ENCODE measurements around the gene MACROH2A2.
"Not testable (repeated sequence)": the region's sequence is repeated elsewhere in the genome, so short reads cannot be mapped to it uniquely, and the experiment has no call there.

MACROH2A2 gene

DNA sequence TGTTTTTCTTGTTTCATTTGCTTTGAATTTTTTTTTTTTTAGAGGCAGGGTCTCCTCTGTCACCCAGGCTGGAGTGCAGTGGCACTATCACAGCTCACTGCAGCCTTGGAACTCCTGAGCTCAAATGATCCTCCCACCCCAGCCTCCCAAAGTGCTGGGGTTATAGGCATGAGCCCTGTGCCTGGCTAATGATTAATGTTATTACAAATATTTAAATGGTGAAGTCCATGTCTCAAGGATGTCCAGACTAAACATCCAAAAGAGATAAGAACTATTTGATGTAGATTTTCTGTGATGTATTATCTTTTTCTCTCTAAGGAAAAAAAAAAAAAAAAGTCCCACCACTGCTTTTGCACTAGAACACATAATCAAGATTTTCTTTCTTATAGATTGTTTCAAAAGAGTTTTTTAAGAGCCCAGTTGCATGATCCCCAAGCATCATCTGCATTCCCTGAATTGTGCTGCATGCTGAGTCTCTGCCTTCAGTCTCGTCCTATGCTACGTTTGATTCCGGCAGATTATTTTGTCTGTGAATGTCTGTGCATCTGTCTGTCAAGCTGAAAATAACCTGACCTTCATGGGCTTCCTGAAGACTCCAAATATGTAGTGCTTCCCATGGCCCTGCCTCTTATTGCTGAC is 33.4 kb downstream of the MACROH2A2 start:
- Mint-ChIP-seq H3K4me3 (no peak overlapping the region), H3K4me1 (no peaks in the 10 kb centered on the region), H3K36me3 (no peaks in the 10 kb centered on the region), H3K27me3 (peaks cover 6% of the 10 kb centered on the region), H3K9me3 (no peaks in the 10 kb centered on the region), H3K27ac (no peak overlapping the region)
- ATAC-seq, result no peak

GRCh38 chr10:70087616-70088307 is 35.1 kb downstream of the MACROH2A2 start:
- Mint-ChIP-seq H3K36me3 (no peaks in the 10 kb centered on the region), H3K4me1 (no peaks in the 10 kb centered on the region), H3K27ac (no peak overlapping the region), H3K4me3 (no peak overlapping the region), H3K9me3 (no peaks in the 10 kb centered on the region), H3K27me3 (no peaks in the 10 kb centered on the region)
- no peak for ATAC-seq

GRCh38 chr10:70088308-70088698 is 35.7 kb downstream of the MACROH2A2 start:
- H3K27ac Mint-ChIP-seq, result no peak overlapping the region
- no peaks in the 10 kb centered on the region for H3K36me3 Mint-ChIP-seq
- H3K4me3 Mint-ChIP-seq, result no peak overlapping the region
- H3K4me1 Mint-ChIP-seq, result no peaks in the 10 kb centered on the region
- ATAC-seq, result no peak
- H3K27me3 Mint-ChIP-seq, result no peaks in the 10 kb centered on the region
- H3K9me3 Mint-ChIP-seq, result no peaks in the 10 kb centered on the region

- Mint-ChIP-seq H3K4me3 (no peak overlapping the region), H3K36me3 (no peaks in the 10 kb centered on the region), H3K27me3 (peaks cover 6% of the 10 kb centered on the region), H3K9me3 (no peaks in the 10 kb centered on the region), H3K27ac (no peak overlapping the region), H3K4me1 (no peaks in the 10 kb centered on the region)
- ATAC-seq, result no peak
Measured at GRCh38 chr10:70090013-70090412, 37.4 kb downstream of the MACROH2A2 start.

DNA sequence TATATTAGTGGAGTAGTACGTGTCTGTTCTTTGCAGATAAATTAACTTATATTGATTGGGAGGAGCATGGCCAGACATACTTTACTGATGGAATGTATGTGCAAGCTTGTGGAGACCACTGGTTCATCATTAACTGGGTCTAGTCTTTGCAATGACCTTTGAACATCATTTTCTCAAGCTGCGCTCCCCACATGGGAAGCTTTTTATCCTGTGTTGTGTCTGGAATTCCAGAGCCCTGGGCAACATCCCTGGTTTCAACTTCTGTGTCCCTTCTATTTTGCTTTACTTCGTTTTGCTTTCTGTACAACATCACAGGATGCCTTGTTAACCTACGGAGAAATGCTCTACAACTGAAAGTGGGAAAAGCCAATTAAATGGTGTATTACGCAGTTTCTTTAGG is 38.3 kb downstream of the MACROH2A2 start:
- H3K27ac Mint-ChIP-seq, result no peak overlapping the region
- no peaks in the 10 kb centered on the region for H3K4me1 Mint-ChIP-seq

DNA sequence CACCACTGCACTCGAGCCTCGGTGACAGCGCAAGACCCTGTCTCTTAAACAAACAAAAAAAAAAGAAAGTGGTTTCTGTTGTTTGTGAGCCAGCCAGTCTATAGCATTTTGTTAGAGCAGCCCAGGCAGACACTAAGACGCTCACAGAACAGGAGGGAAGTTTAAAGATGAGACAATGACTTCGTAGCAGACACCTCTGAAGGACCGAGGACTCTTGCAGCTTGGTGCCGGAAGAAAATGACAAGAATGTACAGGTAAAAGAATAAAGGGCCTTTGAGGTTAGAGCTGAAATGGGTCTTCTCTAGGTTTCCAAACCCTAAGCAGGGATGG is 39.7 kb downstream of the MACROH2A2 start:
- no peaks in the 10 kb centered on the region for H3K36me3 Mint-ChIP-seq
- no peak for ATAC-seq
- no peak overlapping the region for H3K27ac Mint-ChIP-seq
- H3K4me1 Mint-ChIP-seq, result no peaks in the 10 kb centered on the region
- no peaks in the 10 kb centered on the region for H3K9me3 Mint-ChIP-seq
- peaks cover 9% of the 10 kb centered on the region for H3K27me3 Mint-ChIP-seq
- H3K4me3 Mint-ChIP-seq, result no peak overlapping the region

More for the DNA sequence above, 38.3 kb downstream of the MACROH2A2 start:
- H3K9me3 Mint-ChIP-seq, result no peaks in the 10 kb centered on the region
- no peak for ATAC-seq
- H3K4me3 Mint-ChIP-seq, result no peak overlapping the region
- H3K27me3 Mint-ChIP-seq, result peaks cover 9% of the 10 kb centered on the region
- H3K36me3 Mint-ChIP-seq, result no peaks in the 10 kb centered on the region

GRCh38 chr10:70093335-70093944 is 40.8 kb downstream of the MACROH2A2 start:
- no peak for ATAC-seq
- no peaks in the 10 kb centered on the region for H3K4me1 Mint-ChIP-seq
- no peak overlapping the region for H3K27ac Mint-ChIP-seq
- H3K27me3 Mint-ChIP-seq, result peaks cover 9% of the 10 kb centered on the region
- no peaks in the 10 kb centered on the region for H3K36me3 Mint-ChIP-seq
- H3K9me3 Mint-ChIP-seq, result no peaks in the 10 kb centered on the region
- no peak overlapping the region for H3K4me3 Mint-ChIP-seq

DNA sequence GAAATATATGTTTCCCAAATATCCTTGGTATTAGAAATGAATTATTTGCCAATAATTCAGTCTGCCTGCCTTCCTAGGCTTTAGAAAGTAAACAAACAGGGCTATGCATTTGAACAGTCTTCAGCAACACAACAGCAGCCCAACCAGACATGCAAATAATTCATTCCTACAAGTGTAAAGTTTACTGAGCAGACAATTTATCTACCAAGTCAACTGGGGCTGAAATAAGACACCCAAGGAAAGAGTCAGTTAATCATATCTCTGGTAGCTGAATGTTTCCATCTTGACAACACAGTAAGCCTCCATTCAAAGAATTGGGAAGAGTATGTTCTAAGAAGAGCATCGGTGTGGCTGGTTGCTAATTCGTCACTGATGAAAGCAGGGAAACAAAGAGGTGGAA is 41.6 kb downstream of the MACROH2A2 start:
- H3K9me3 Mint-ChIP-seq, result no peaks in the 10 kb centered on the region
- no peak overlapping the region for H3K4me3 Mint-ChIP-seq
- no peaks in the 10 kb centered on the region for H3K36me3 Mint-ChIP-seq
- no peak for ATAC-seq
- H3K27ac Mint-ChIP-seq, result no peak overlapping the region
- peaks cover 9% of the 10 kb centered on the region for H3K27me3 Mint-ChIP-seq
- no peaks in the 10 kb centered on the region for H3K4me1 Mint-ChIP-seq

DNA sequence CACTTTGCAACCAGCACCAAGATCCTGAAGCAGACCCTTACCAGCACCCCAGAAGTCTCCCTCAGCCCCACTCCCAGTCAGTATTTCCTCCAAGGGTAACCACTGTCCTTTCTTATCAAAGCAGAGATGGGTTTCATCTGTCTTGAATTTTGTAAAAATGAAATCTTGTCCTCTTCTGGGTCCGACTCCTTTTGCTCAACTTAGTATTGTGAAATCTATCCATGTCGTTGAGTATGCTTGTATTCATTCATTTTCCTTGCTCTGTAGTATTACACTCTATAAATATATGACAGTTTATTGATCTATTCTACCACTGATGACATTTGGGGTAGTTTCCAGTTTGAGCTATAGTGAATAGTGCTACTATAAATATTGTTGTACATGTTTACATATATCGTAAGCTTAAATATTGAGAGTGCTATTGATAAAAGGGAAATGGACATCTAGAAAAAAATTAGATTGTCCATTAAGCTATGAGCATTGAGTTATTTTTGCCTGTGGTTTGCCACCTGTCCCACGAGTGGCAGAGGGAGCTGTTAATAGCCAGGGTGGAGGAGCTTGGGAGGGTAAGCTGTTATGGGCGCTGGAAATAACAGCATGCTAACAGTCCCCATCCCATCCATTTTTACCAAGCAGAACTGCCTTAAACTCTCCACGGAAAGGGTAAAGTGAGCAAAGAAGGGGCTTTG is 43.5 kb downstream of the MACROH2A2 start:
- Mint-ChIP-seq H3K4me3 (no peak overlapping the region), H3K4me1 (no peaks in the 10 kb centered on the region), H3K9me3 (no peaks in the 10 kb centered on the region), H3K27ac (no peak overlapping the region), H3K36me3 (no peaks in the 10 kb centered on the region), H3K27me3 (peaks cover 9% of the 10 kb centered on the region)
- ATAC-seq, result no peak

GRCh38 chr10:70096705-70097420 is 44.2 kb downstream of the MACROH2A2 start:
- H3K27ac Mint-ChIP-seq, result no peak overlapping the region
- H3K27me3 Mint-ChIP-seq, result peaks cover 9% of the 10 kb centered on the region
- no peaks in the 10 kb centered on the region for H3K4me1 Mint-ChIP-seq
- H3K9me3 Mint-ChIP-seq, result no peaks in the 10 kb centered on the region
- H3K36me3 Mint-ChIP-seq, result no peaks in the 10 kb centered on the region
- ATAC-seq, result no peak
- H3K4me3 Mint-ChIP-seq, result no peak overlapping the region

DNA sequence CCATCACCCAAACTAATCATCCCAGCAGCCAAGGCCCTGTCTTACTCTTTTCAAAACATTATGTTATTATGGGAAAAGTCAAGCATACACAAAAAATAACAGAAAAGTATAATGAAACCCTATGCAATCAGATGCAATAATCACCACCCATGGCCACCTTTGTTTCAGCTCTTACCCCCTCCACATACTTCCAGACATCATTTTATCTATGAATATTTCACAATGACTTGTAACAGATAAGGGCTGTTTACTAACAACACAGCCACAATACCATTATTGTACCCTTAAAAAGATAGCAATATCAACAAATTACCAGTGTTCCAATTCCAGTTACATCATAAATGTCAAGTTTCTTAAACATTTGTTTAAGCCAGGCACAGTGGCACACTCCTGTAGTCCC is 44.8 kb downstream of the MACROH2A2 start:
- Mint-ChIP-seq H3K27ac (no peak overlapping the region), H3K4me3 (no peak overlapping the region), H3K27me3 (peaks cover 9% of the 10 kb centered on the region), H3K4me1 (no peaks in the 10 kb centered on the region), H3K9me3 (no peaks in the 10 kb centered on the region), H3K36me3 (no peaks in the 10 kb centered on the region)
- ATAC-seq, result no peak

GRCh38 chr10:70098271-70098670 is 45.6 kb downstream of the MACROH2A2 start:
- H3K4me3 Mint-ChIP-seq, result no peak overlapping the region
- H3K27me3 Mint-ChIP-seq, result peaks cover 9% of the 10 kb centered on the region
- H3K36me3 Mint-ChIP-seq, result no peaks in the 10 kb centered on the region
- no peaks in the 10 kb centered on the region for H3K4me1 Mint-ChIP-seq
- H3K27ac Mint-ChIP-seq, result no peak overlapping the region
- ATAC-seq, result no peak
- no peaks in the 10 kb centered on the region for H3K9me3 Mint-ChIP-seq

- H3K36me3 Mint-ChIP-seq, H3K4me3 Mint-ChIP-seq, H3K4me1 Mint-ChIP-seq, H3K27ac Mint-ChIP-seq, H3K9me3 Mint-ChIP-seq, H3K27me3 Mint-ChIP-seq, ATAC-seq: not testable (repeated sequence)
Measured at GRCh38 chr10:70101068-70101562, 48.5 kb downstream of the MACROH2A2 start.

DNA sequence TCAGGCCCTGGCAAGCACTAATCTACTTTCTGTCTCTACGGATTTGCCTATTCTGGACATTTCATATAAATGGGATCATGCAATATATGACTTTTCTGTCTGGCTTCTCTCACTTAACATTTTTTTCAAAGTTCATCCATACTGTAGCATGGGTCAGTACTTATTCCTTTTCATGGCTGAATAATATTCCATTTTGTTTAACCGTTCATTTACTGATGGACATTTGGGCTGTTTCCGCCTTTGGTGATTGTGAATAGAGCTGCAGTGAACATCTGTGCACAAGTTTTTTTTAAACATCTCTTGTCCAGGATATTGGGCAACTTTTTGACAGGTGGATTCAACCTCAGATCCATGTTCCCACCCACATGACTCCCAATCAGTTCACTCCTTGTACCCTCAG is 49.0 kb downstream of the MACROH2A2 start:
- Mint-ChIP-seq H3K9me3 (no peaks in the 10 kb centered on the region), H3K4me3 (no peak overlapping the region), H3K36me3 (no peaks in the 10 kb centered on the region), H3K4me1 (no peaks in the 10 kb centered on the region), H3K27ac (no peak overlapping the region), H3K27me3 (no peaks in the 10 kb centered on the region)
- ATAC-seq, result no peak
